H1 (cell line): ENCODE results near the gene GPX4. TPM values are rescaled to one million over a fixed set of nuclear protein-coding genes. Genes with fewer than 3 reads are reported as not detected.

Experiments used
- BCL11A ChIP-seq, 2 experiments: IDR thresholded peaks; one replicate each; pipeline ENCODE4 v1.6.1; 2011; ENCODE audit warnings: low read depth in 2 of 2, low read length in 2 of 2, mild to moderate bottlenecking in 2 of 2
- JUN ChIP-seq: IDR thresholded peaks from 2 replicates; pipeline ENCODE4 v1.6.1; 2011; ENCODE audit warnings: low read depth, mild to moderate bottlenecking, improper control_type of control experiment, low read length
- NANOG ChIP-seq: IDR thresholded peaks from 2 replicates; pipeline ENCODE4 v1.6.1; 2011; ENCODE audit warnings: low read length, low read depth, mild to moderate bottlenecking, inconsistent platforms; ENCODE audit not compliant: insufficient read depth, poor library complexity, severe bottlenecking
- RFX5 ChIP-seq: IDR thresholded peaks from 2 replicates; pipeline ENCODE4 v1.6.1; 2011; ENCODE audit warnings: low read depth, low read length, improper control_type of control experiment, borderline replicate concordance
- ZNF274 ChIP-seq: IDR thresholded peaks from 2 replicates; pipeline ENCODE4 v1.7.0; 2012; ENCODE audit warnings: low read length, borderline replicate concordance; ENCODE audit errors: extremely low read depth
- polyA plus RNA-seq, 7 experiments: library from polyadenylated mRNA; depleted of rRNA in 3 of 7; stranded (reverse) in 5 of 7; unstranded in 2 of 7; fragments of >200 nt in 5 of 7; fragments of 200-250 nt in 2 of 7; gene quantifications; 1 replicate in 5 of 7; 2 replicates in 1 of 7; 4 replicates in 1 of 7; pipeline versions ENCODE4 v1.2.1 to v1.2.3, GENCODE V29; 2011 to 2013; ENCODE audit warnings: missing spikeins in 2 of 7, mixed read lengths in 2 of 7
- total RNA-seq: library from RNA; stranded (reverse); fragmentation: NEBNext Ultra II Directional; extraction: Animal tissue kit (Norgen Biotek cat#: 25700); gene quantifications from 2 replicates; pipeline ENCODE4 v1.2.1, GENCODE V29; 2021

The GPX4 gene
- total and polyA plus RNA-seq, 2 of the 8 experiments (the other 6 are each of a cell fraction or from before 2014, with no cell fraction given) = 342 to 693 TPM

DNA sequence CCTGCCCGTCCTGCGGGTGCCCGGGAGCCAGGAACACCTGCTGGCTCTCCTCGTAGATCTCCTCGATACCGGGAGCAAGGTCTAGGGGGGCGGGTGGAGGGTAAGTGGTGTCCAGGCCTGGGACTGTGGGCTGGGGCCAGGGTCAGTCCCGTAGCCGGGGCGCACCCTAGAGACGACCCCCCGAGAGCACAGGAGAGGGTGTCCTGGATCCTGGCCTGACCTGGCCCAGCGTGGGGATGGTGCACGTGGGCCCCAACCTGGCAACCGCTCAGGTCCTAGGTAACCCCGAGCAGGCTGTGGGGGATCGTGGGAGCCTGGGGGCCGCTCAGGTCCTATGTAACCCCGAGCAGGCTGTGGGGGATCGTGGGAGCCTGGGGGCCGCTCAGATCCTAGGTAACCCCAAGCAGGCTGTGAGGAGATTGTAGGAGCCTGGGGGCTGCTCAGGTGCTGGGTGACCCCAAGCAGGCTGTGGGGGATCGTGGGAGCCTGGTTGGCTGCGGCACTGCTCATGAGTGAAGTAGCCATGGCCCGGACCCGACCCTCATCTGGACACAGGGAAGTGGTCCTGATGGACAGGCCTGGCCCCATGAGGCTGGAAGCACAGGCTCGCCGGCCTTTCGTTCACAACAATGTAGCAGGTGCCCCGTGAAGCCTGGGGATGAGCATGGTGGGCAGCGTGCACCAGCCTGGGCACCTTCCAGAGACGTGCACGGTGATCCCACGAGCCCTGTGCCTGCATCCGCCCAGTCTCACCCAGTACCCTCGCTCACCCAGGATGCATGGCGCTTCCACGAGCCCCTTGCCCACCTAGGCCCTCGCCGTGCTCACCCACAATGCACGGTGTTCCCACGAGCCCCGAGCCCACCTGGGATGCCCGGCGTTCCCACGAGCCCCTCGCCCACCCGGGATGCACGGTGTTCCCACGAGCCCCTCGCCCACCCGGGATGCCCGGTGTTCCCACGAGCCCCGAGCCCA is 6.2 kb downstream of the GPX4 start (continued):
- TF ChIP-seq NANOG = no peak
- TF ChIP-seq RFX5 = no peak
- no peak for TF ChIP-seq ZNF274
- no peak for TF ChIP-seq BCL11A (IDR thresholded peaks at IDR 0.05; ENCODE audit: low read depth in 2 of 2, low read length in 2 of 2)
- no peak for TF ChIP-seq JUN
- TF ChIP-seq, all 59 proteins: peak for 0
